NCI-H2196 (cell line): Measurements from ENCODE around the gene APOLD1.
"Not testable (repeated sequence)": the region's sequence is repeated elsewhere in the genome, so short reads cannot be mapped to it uniquely, and the experiment has no call there.

Source experiments
- DNase-seq: peaks from one replicate; lab custom pipeline; 2025; ENCODE audit not compliant: unreplicated experiment; lab: John Stamatoyannopoulos, UW

APOLD1 gene

DNA sequence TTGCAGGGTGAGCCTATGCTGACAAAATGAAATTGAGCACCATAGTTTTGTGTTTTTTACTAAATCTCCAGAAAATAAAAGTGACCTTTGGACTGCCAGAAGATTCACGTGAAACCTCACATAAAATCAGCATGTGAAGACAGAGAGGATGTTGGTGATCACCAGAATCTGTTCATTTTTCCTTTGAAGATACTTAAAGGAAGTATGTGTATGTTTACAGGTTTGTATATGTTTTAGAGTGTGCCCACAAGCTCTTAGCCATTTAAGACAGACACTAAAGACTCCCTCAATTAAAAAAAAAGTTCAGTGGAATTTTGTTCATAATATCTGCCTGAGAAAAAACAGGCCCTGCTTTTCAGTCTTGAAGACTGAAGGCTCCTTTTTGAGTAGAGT, 53.5 kb downstream of the APOLD1 start:
- DNase-seq = no peak

DNA sequence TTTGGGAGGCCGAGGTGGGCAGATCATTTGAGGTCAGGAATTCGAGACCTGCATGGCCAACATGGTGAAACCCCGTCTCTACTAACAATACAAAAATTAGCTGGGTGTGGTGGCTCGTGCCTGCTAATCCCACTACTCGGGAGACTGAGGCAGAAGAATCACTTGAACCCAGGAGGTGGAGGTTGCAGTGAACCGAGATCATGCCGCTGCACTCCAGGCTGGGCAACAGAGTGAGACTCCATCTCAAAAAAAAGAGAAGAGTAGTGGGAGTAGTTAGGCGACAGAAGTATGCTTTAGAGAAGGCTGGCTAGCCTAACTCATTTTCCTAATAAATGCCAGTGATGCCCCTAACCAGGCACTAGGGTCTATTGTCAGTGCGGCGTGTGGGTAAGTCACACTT, 54.0 kb downstream of the APOLD1 start:
- not testable (repeated sequence) for DNase-seq

DNA sequence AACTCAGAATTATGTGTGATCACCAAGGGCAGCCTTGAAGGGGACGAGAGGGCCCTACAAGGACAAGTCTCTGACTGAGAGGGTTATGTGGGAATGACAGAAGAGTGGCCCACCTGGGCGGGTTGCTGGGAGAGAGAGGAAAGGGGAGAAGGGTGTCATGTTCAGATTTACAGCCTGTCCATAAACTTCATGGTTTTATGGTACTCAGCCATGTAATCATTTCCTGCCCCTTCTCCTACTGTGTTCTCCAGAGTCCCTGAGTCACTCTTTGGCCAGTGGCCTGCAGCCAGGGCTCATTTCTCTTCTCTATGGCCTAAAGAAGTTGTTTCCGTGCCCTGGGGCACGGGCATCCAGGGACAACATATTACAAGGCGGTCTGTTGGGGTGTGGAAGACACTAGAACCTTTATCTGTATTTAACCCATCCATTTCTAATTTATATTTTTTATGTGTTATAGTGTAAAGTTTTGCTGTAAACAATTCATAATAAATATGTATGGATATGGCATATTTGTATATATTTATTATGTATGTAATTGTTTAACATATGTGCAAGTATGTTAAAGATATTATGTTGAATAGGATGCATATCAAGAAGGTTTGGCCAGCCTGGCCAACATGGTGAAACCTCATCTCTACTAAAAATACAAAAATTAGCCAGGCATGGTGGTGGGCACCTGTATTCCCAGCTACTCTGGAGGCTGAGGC, 54.6 kb downstream of the APOLD1 start:
- DNase-seq = peak; percentile 25

DNA sequence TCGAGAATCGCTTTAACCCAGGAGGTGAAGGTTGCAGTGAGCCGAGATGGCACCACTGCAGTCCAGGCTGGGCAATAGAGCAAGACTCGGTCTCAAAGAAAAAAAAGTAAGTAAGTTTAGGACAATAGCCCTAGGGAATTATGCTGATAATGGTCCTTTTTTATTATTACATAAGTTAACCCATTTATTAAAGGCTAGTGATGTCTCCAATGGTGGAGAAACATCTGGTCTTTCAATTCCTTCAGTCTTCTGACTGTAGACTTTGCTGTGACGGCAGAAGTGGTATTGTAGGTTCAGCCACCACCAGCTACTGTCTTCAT, 55.1 kb downstream of the APOLD1 start:
- no peak for DNase-seq
